Gastrocnemius medialis (tissue), 4 donors: ENCODE results near the gene CLEC11A.

Source experiments
- POLR2A ChIP-seq, 2 donors: fragments of 450-650 bp; IDR thresholded peaks; one replicate each; pipeline ENCODE4 v1.6.1; 2017; ENCODE audit warnings: antibody characterized with exemption in 2 of 2, mild to moderate bottlenecking in 2 of 2, moderate library complexity in 2 of 2
- TF ChIP-seq, protein P1 (sequence below), 5 experiments: fragments of 450-650 bp in 3 of 5; fragments of 200-600 bp in 2 of 5; sonication (generic) in 2 of 5; IDR thresholded peaks in 4 of 5; conservative IDR thresholded peaks in 1 of 5; 1 replicate in 4 of 5; 2 replicates in 1 of 5; pipeline ENCODE4 v1.5.1; 2016 to 2019; ENCODE audit warnings: antibody characterized with exemption in 5 of 5, mild to moderate bottlenecking in 3 of 5, moderate library complexity in 3 of 5

DNA sequence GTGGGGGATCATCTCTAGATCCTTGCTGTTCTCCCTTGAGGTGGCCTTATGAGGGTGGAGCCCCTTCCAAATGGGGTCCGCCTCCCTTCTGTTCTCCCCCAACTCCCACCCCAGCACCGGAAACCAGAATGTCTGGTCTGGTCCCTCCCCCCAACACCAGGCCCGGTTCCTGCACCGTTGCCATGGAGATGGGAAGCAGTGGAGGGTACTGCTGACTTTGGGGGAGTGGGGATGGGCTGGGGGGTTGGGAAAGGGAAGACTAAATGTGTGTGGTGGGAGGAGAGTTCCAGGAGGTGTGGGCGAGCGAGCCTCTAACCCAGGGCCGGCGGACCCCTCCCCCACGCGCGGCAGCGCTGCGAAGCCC, 5.3 kb upstream of the CLEC11A start:
- TF ChIP-seq, protein P1, sequence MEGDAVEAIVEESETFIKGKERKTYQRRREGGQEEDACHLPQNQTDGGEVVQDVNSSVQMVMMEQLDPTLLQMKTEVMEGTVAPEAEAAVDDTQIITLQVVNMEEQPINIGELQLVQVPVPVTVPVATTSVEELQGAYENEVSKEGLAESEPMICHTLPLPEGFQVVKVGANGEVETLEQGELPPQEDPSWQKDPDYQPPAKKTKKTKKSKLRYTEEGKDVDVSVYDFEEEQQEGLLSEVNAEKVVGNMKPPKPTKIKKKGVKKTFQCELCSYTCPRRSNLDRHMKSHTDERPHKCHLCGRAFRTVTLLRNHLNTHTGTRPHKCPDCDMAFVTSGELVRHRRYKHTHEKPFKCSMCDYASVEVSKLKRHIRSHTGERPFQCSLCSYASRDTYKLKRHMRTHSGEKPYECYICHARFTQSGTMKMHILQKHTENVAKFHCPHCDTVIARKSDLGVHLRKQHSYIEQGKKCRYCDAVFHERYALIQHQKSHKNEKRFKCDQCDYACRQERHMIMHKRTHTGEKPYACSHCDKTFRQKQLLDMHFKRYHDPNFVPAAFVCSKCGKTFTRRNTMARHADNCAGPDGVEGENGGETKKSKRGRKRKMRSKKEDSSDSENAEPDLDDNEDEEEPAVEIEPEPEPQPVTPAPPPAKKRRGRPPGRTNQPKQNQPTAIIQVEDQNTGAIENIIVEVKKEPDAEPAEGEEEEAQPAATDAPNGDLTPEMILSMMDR (IDR thresholded peaks at IDR 0.05 in 4 of 5, conservative IDR thresholded peaks at IDR 0.05 in 1 of 5) = no peak
- no peak for TF ChIP-seq POLR2A (IDR thresholded peaks at IDR 0.05)
